ENCODE results near the gene MEPE.

Gene MEPE

GRCh38 chr4:87835743-87836142 lies 3.0 kb downstream of the MEPE start:
- Histone ChIP-seq H3K4me1 (peaks cover 0 to 95% (median 2%) of the 10 kb centered on the region in 10 experiments; a peak in 9 of 20 replicates), H3K27ac (peak overlapping the region in 4 of 11 experiments; percentile 64 to 88 (median 78); a peak in 8 of 22 replicates), H3K9ac (peak overlapping the region in 4 of 11 experiments; percentile 45 to 73 (median 58); a peak in 7 of 22 replicates), H3K9me3 (replicated peaks in 1 of 11) (no peaks in the 10 kb centered on the region), H4K20me1 (no peaks in the 10 kb centered on the region), H3K4me2 (peak overlapping the region in 5 of 11 experiments; percentile 1 to 89 (median 58); a peak in 8 of 22 replicates), H3K4me3 (no peak overlapping the region), H3K36me3 (no peaks in the 10 kb centered on the region), H3K27me3 (no peaks in the 10 kb centered on the region)
- no peak for TF ChIP-seq Cebpa-rat (IDR thresholded peaks at IDR 0.05)

GRCh38 chr4:87838205-87838604 lies 5.4 kb downstream of the MEPE start:
- Histone ChIP-seq H3K4me3 (no peak overlapping the region), H3K9me3 (replicated peaks in 1 of 11) (no peaks in the 10 kb centered on the region), H3K36me3 (no peaks in the 10 kb centered on the region), H3K9ac (peak overlapping the region in 2 of 11 experiments; percentile 51 to 66; a peak in 4 of 22 replicates), H3K4me1 (peaks cover 0 to 98% (median 17%) of the 10 kb centered on the region in 10 experiments; a peak in 17 of 20 replicates), H4K20me1 (no peaks in the 10 kb centered on the region), H3K27ac (peak overlapping the region in 3 of 11 experiments; percentile 37 to 88 (median 50); a peak in 4 of 22 replicates), H3K4me2 (peak overlapping the region in 3 of 11 experiments; percentile 56 to 79 (median 58); a peak in 5 of 22 replicates), H3K27me3 (no peaks in the 10 kb centered on the region)
- TF ChIP-seq Cebpa-rat (IDR thresholded peaks at IDR 0.05), result no peak

DNA sequence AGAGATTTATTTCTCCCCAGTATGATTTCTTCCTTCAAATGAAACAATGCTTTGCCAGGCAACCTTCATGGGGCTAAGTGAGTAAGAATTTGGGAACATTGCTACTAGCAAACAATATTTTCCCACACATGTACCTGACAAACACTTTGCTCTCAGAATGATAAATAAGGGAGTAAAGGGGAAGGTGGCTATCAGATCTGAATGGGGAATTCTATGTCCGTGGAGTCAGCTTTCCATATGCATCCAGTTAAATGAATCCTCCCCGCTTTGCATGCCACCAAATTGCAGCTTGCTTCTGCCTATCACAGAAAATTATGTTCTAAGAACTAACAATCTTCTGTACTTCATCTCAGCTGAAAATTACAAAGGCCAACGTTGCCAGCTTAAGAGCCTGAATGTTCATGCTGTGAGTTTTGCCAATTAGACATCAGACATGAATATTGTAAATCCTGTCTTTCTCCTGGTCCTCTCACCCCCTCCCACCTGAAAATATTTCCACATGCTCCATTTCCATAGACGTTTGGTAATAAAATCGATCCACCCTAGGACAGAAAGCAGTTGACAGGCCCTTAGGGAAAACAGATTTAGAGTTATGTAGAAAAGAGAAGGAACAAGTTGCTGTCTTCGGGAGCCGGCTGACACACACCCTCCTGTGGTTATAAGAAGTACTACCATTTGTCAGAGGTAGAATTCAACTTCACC lies 6.3 kb downstream of the MEPE start:
- Histone ChIP-seq H3K4me3 (no peak overlapping the region), H3K9me3 (replicated peaks in 1 of 11) (no peaks in the 10 kb centered on the region), H3K27me3 (no peaks in the 10 kb centered on the region), H3K4me1 (peaks cover 6 to 98% (median 23%) of the 10 kb centered on the region in 10 experiments; a peak in 19 of 20 replicates), H4K20me1 (no peaks in the 10 kb centered on the region), H3K9ac (peak overlapping the region in 3 of 11 experiments; percentile 51 to 66 (median 54); a peak in 4 of 22 replicates), H3K4me2 (peak overlapping the region in 5 of 11 experiments; percentile 10 to 79 (median 56); a peak in 6 of 22 replicates), H3K36me3 (no peaks in the 10 kb centered on the region), H3K27ac (peak overlapping the region in 3 of 11 experiments; percentile 37 to 88 (median 50); a peak in 7 of 22 replicates)
- TF ChIP-seq Cebpa-rat (IDR thresholded peaks at IDR 0.05), result no peak

DNA sequence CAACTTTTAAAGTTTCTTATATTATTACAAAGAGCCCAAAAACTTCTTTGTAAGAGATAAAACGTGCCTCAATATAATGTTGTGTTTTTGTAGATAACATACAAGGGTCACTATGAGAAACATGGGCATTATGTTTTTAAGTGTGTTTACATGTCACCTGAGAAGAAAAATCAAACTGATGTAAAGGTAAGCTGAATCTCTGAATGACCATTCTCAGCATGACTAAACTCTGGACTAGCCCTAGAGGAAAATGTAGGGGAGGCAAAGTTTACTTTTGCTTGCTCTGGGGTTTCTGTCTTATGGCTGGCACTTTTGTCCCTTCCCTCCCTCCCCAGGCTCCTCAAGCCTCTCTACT lies 6.8 kb downstream of the MEPE start:
- Histone ChIP-seq H3K27me3 (no peaks in the 10 kb centered on the region), H3K4me2 (peak overlapping the region in 3 of 11 experiments; percentile 29 to 79 (median 33); a peak in 5 of 22 replicates), H3K9ac (peak overlapping the region in 3 of 11 experiments; percentile 32 to 66 (median 54); a peak in 4 of 22 replicates), H3K4me1 (peaks cover 10 to 97% (median 28%) of the 10 kb centered on the region in 10 experiments), H3K4me3 (no peak overlapping the region), H3K27ac (peak overlapping the region in 7 of 11 experiments; percentile 0 to 88 (median 35); a peak in 10 of 22 replicates), H4K20me1 (no peaks in the 10 kb centered on the region), H3K36me3 (no peaks in the 10 kb centered on the region), H3K9me3 (replicated peaks in 1 of 11) (no peaks in the 10 kb centered on the region)
- TF ChIP-seq Cebpa-rat (IDR thresholded peaks at IDR 0.05), result no peak

GRCh38 chr4:87840149-87840548 lies 7.4 kb downstream of the MEPE start:
- no peak for TF ChIP-seq Cebpa-rat (IDR thresholded peaks at IDR 0.05)
- no peaks in the 10 kb centered on the region for H3K27me3 ChIP-seq
- no peaks in the 10 kb centered on the region for H4K20me1 ChIP-seq
- H3K4me1 ChIP-seq, result peaks cover 11 to 97% (median 33%) of the 10 kb centered on the region in 10 experiments
- H3K36me3 ChIP-seq, result no peaks in the 10 kb centered on the region
- H3K4me2 ChIP-seq, result peak overlapping the region in 3 of 11 experiments; percentile 29 to 79 (median 33); a peak in 5 of 22 replicates
- no peaks in the 10 kb centered on the region for H3K9me3 ChIP-seq (replicated peaks in 1 of 11)
- peak overlapping the region in 7 of 11 experiments; percentile 0 to 88 (median 35); a peak in 9 of 22 replicates for H3K27ac ChIP-seq
- H3K9ac ChIP-seq, result peak overlapping the region in 3 of 11 experiments; percentile 32 to 66 (median 54); a peak in 4 of 22 replicates
- no peak overlapping the region for H3K4me3 ChIP-seq

GRCh38 chr4:87843936-87844335 lies 11.2 kb downstream of the MEPE start:
- H3K4me1 ChIP-seq, result peaks cover 15 to 97% (median 68%) of the 10 kb centered on the region in 10 experiments
- TF ChIP-seq Cebpa-rat (IDR thresholded peaks at IDR 0.05), result peak in 9 of 11 experiments; percentile 60 to 86 (median 83); a peak in 15 of 22 replicates
- H4K20me1 ChIP-seq, result no peaks in the 10 kb centered on the region
- H3K4me2 ChIP-seq, result peak overlapping the region; percentile 42 to 85 (median 76)
- no peak overlapping the region; a peak in 1 of 20 replicates for H3K4me3 ChIP-seq
- H3K27ac ChIP-seq, result peak overlapping the region; percentile 75 to 97 (median 91)
- H3K9me3 ChIP-seq (replicated peaks in 1 of 11), result no peaks in the 10 kb centered on the region
- no peaks in the 10 kb centered on the region for H3K27me3 ChIP-seq
- peak overlapping the region; percentile 29 to 79 (median 75); a peak in 19 of 22 replicates for H3K9ac ChIP-seq
- no peaks in the 10 kb centered on the region for H3K36me3 ChIP-seq

DNA sequence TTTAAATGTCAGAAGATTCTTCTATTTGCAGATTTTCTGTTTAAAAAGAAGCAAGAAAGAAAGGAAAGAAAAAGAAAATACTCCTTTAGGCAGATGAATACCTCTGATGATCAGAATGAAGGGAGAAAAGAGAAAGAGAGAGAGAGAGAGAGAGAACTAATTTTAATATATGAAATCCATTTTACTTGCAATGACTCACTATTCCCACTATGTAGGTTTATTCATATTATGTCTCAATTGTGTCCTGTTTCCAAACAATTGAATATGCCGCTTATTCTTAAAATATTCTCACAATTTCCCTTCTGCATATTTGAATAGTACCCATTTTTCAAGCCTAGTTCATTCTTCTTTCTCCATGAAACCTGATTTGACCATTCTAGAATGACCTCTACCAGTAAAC lies 11.7 kb downstream of the MEPE start:
- peaks cover 20 to 97% (median 72%) of the 10 kb centered on the region in 10 experiments for H3K4me1 ChIP-seq
- no peaks in the 10 kb centered on the region for H3K9me3 ChIP-seq (replicated peaks in 1 of 11)
- H3K27ac ChIP-seq, result peak overlapping the region; percentile 75 to 97 (median 91)
- H3K4me3 ChIP-seq, result no peak overlapping the region; a peak in 4 of 20 replicates
- TF ChIP-seq Cebpa-rat (IDR thresholded peaks at IDR 0.05), result no peak
- H4K20me1 ChIP-seq, result no peaks in the 10 kb centered on the region
- H3K4me2 ChIP-seq, result peak overlapping the region; percentile 18 to 83 (median 70); a peak in 20 of 22 replicates
- H3K36me3 ChIP-seq, result no peaks in the 10 kb centered on the region
- H3K27me3 ChIP-seq, result no peaks in the 10 kb centered on the region
- H3K9ac ChIP-seq, result peak overlapping the region; percentile 35 to 79 (median 75); a peak in 18 of 22 replicates

DNA sequence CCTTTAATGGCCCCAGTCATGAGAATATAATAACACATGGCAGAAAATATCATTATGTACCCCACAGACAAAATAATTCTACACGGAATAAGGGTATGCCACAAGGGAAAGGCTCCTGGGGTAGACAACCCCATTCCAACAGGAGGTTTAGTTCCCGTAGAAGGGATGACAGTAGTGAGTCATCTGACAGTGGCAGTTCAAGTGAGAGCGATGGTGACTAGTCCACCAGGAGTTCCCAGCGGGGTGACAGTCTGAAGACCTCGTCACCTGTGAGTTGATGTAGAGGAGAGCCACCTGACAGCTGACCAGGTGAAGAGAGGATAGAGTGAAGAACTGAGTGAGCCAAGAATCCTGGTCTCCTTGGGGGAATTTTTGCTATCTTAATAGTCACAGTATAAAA lies 13.5 kb downstream of the MEPE start:
- Histone ChIP-seq H3K4me1 (peaks cover 29 to 97% (median 87%) of the 10 kb centered on the region in 10 experiments), H4K20me1 (no peaks in the 10 kb centered on the region), H3K4me3 (no peak overlapping the region), H3K27ac (peak overlapping the region; percentile 75 to 97 (median 91); a peak in 18 of 22 replicates), H3K27me3 (no peaks in the 10 kb centered on the region), H3K4me2 (peak overlapping the region in 7 of 11 experiments; percentile 58 to 83 (median 75); a peak in 13 of 22 replicates), H3K9me3 (replicated peaks in 1 of 11) (no peaks in the 10 kb centered on the region), H3K9ac (peak overlapping the region in 1 of 11 experiments; percentile 78; a peak in 2 of 22 replicates), H3K36me3 (no peaks in the 10 kb centered on the region)
- TF ChIP-seq Cebpa-rat (IDR thresholded peaks at IDR 0.05), result no peak

Measured in BLaER1 treated with 17β-estradiol and CSF1 and Interleukin-3, amounts not matched to agents 10 nM and 100 nM (cell line).